Measurements from ENCODE around the gene SPR. TPM values are rescaled to one million over a fixed set of nuclear protein-coding genes. Genes with fewer than 3 reads are reported as not detected.

SPR gene
- total RNA-seq, 1 experiment from 2014 or later = 22.6 TPM

GRCh38 chr2:72897785-72898584 lies 10.8 kb downstream of the SPR start:
- Histone ChIP-seq H3K27ac (ENCODE audit: low read depth, low read length, poor library complexity, severe bottlenecking) (no peak overlapping the region), H3K36me3 (ENCODE audit: insufficient read depth, low read length, poor library complexity, severe bottlenecking) (no peaks in the 10 kb centered on the region), H3K4me1 (ENCODE audit: insufficient read depth, low read length, poor library complexity, severe bottlenecking) (no peaks in the 10 kb centered on the region), H3K27me3 (replicated peaks; ENCODE audit: insufficient read depth, low read depth, low read length, poor library complexity) (peaks cover 30% of the 10 kb centered on the region), H3K4me3 (ENCODE audit: low read depth, low read length, poor library complexity, severe bottlenecking) (no peak overlapping the region), H3K9me3 (ENCODE audit: low read depth, low read length, poor library complexity, severe bottlenecking) (no peaks in the 10 kb centered on the region)
- ChIA-PET CTCF (interaction anchor here (0.7 kb wide), 1 partner anchor 11 kb away, joined by 3 read pairs; no protein-coding TSS in a partner anchor), POLR2A (ENCODE audit: low non-redundant PET) (no interaction called here)
- intact Hi-C loops (cut with micrococcal nuclease; ENCODE audit: unreplicated experiment) = loop anchor here (10.0 kb wide), 1 partner anchor 187 kb away; no protein-coding TSS in a partner anchor
- DNase-seq (ENCODE audit: low spot score) = no peak
- BruUV-seq (replicated peaks) = no TSS peak
- TF ChIP-seq CTCF (conservative IDR thresholded peaks at IDR 0.05; ENCODE audit: low read depth, low read length) (no peak), EZH2 (IDR thresholded peaks at IDR 0.05; ENCODE audit: borderline replicate concordance, low read depth, low read length, poor library complexity, severe bottlenecking) (no peak)

GRCh38 chr2:72898585-72898906 lies 11.3 kb downstream of the SPR start:
- Histone ChIP-seq H3K9me3 (ENCODE audit: low read depth, low read length, poor library complexity, severe bottlenecking) (no peaks in the 10 kb centered on the region), H3K4me1 (ENCODE audit: insufficient read depth, low read length, poor library complexity, severe bottlenecking) (no peaks in the 10 kb centered on the region), H3K36me3 (ENCODE audit: insufficient read depth, low read length, poor library complexity, severe bottlenecking) (no peaks in the 10 kb centered on the region), H3K4me3 (ENCODE audit: low read depth, low read length, poor library complexity, severe bottlenecking) (no peak overlapping the region), H3K27ac (ENCODE audit: low read depth, low read length, poor library complexity, severe bottlenecking) (no peak overlapping the region), H3K27me3 (replicated peaks; ENCODE audit: insufficient read depth, low read depth, low read length, poor library complexity) (peaks cover 36% of the 10 kb centered on the region)
- no TSS peak for BruUV-seq (replicated peaks)
- DNase-seq (ENCODE audit: low spot score) = no peak
- ChIA-PET CTCF (interaction anchor here (0.5 to 0.7 kb wide), 2 partner anchors 11 to 165 kb away, joined by 3 read pairs; no protein-coding TSS in a partner anchor), POLR2A (ENCODE audit: low non-redundant PET) (no interaction called here)
- TF ChIP-seq CTCF (conservative IDR thresholded peaks at IDR 0.05; ENCODE audit: low read depth, low read length) = no peak
- intact Hi-C loops (cut with micrococcal nuclease; ENCODE audit: unreplicated experiment) = loop anchor here (10.0 kb wide), 1 partner anchor 186 kb away; no protein-coding TSS in a partner anchor

- Histone ChIP-seq H3K27ac (ENCODE audit: low read depth, low read length, poor library complexity, severe bottlenecking) (no peak overlapping the region), H3K27me3 (replicated peaks; ENCODE audit: insufficient read depth, low read depth, low read length, poor library complexity) (peaks cover 53% of the 10 kb centered on the region), H3K4me3 (ENCODE audit: low read depth, low read length, poor library complexity, severe bottlenecking) (no peak overlapping the region), H3K9me3 (ENCODE audit: low read depth, low read length, poor library complexity, severe bottlenecking) (no peaks in the 10 kb centered on the region), H3K4me1 (ENCODE audit: insufficient read depth, low read length, poor library complexity, severe bottlenecking) (no peaks in the 10 kb centered on the region), H3K36me3 (ENCODE audit: insufficient read depth, low read length, poor library complexity, severe bottlenecking) (no peaks in the 10 kb centered on the region)
- no peak for DNase-seq (ENCODE audit: low spot score)
- CTCF ChIA-PET = no interaction called here
- intact Hi-C loops (cut with micrococcal nuclease; ENCODE audit: unreplicated experiment) = no loop called here
- TF ChIP-seq EZH2 (IDR thresholded peaks at IDR 0.05; ENCODE audit: borderline replicate concordance, low read depth, low read length, poor library complexity, severe bottlenecking) (no peak), CTCF (conservative IDR thresholded peaks at IDR 0.05; ENCODE audit: low read depth, low read length) (no peak)
- POLR2A ChIA-PET (ENCODE audit: low non-redundant PET) = interaction anchor here (0.7 kb wide), 1 partner anchor 483 kb away, joined by 7 read pairs; no protein-coding TSS in a partner anchor
- BruUV-seq (replicated peaks) = no TSS peak
Observed at GRCh38 chr2:72900191-72900825, 13.1 kb downstream of the SPR start.

Measured in A673 (cell line).